Measurements from ENCODE around the gene POLR2I.

Gene POLR2I

DNA sequence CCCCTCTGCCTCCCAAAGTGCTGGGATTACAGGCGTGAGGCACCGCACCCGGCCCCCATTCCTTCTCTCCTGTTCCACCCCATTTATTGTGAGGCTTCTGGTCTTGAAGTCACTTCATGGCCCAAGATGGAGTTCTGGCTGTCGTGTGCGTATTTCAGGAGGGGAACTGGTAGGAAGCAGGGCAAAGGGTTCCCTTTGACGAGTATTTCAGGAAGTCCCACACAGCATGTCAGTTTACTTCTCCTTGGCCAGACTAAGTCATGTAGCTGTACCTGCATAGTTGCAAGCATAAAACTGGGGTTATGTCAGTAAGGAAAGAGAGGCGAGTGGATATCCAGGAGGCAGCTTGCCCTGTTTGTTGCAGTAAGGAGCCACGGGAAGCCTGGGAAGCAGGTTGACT is 49.8 kb downstream of the POLR2I start:
- no peak overlapping the region for H3K27ac Mint-ChIP-seq
- H3K4me3 Mint-ChIP-seq, result no peak overlapping the region
- no peaks in the 10 kb centered on the region for H3K9me3 Mint-ChIP-seq
- H3K4me1 Mint-ChIP-seq, result peaks cover 6% of the 10 kb centered on the region
- no peak for DNase-seq
- ATAC-seq, result no peak
- no peaks in the 10 kb centered on the region for H3K27me3 Mint-ChIP-seq

Measured in stimulated activated naive CD8-positive, alpha-beta T cell treated with anti-CD3 and anti-CD28 coated beads, Interleukin-15, amount 100 ng/mL, for 72 hours (primary cell).